ENCODE results near the gene HBG2.

- no peak for TF ChIP-seq CTCF (IDR thresholded peaks at IDR 0.05; ENCODE audit: low read length)
- TF ChIP-seq EZH2 (optimal IDR thresholded peaks at IDR 0.05; ENCODE audit: low read depth, low read length), result no peak
Measured at GRCh38 chr11:5300251-5300650, 45.7 kb upstream of the HBG2 start.
